K562 treated with DMSO at 1 percent for 48 hours (cell line): ENCODE measurements around the gene LRRC40. TPM values are rescaled to one million over a fixed set of nuclear protein-coding genes. Genes with fewer than 3 reads are reported as not detected.

Experiments
- total RNA-seq: library from RNA; unstranded; fragments of 300-600 nt; gene quantifications from 2 replicates; pipeline ENCODE4 v1.2.3, GENCODE V29; 2022; ENCODE audit warnings: low replicate concordance; ENCODE audit errors: extremely low read depth

The LRRC40 gene
- not detected in 2 replicates for total RNA-seq

GRCh38 chr1:70205434-70206118 is at the start of gene LRRC40:
TSS of gene LRRC40 (minus strand) at chr1:70205579. CDS start at chr1:70205540, 39 bp downstream.

GRCh38 chr1:70221238-70222121 is 16.1 kb upstream of the LRRC40 start, which contains the start of gene SRSF11:
TSS of gene SRSF11 (plus strand) at chr1:70221380. CDS start at chr1:70221637, 257 bp downstream.

Other genes starting within 250 kb of the LRRC40 start
- not detected in 2 replicates for gene SRSF11, start 15.8 kb upstream of the LRRC40 start, total RNA-seq
- not detected in 2 replicates for gene ANKRD13C, start 149.1 kb upstream of the LRRC40 start, total RNA-seq
- not detected in 2 replicates for gene CTH, start 205.7 kb upstream of the LRRC40 start, total RNA-seq